ENCODE data around the gene MPPE1.
"Not testable (repeated sequence)": the region's sequence is repeated elsewhere in the genome, so short reads cannot be mapped to it uniquely, and the experiment has no call there.

The MPPE1 gene

DNA sequence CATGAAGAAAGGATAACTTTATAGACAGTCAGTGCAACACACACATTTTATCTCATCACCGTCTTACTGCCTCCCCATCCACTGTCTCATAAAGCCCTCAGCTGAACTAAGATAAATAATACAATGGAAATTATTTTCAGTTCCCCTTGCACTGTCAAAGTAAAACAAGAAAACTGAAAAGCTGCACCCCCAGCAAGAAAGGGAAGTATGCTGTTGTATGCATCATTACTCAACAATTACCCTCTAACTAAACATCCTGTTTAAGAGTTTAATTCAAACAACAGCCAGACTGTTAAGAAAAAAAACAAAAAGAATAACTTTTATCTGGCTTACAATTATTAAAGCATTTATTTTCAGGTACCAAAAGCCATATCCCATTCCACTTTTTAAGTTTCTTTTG is 25.0 kb downstream of the MPPE1 start:
- DNase-seq = no peak

GRCh38 chr18:11882636-11883035 is 25.5 kb downstream of the MPPE1 start:
- DNase-seq = no peak

DNA sequence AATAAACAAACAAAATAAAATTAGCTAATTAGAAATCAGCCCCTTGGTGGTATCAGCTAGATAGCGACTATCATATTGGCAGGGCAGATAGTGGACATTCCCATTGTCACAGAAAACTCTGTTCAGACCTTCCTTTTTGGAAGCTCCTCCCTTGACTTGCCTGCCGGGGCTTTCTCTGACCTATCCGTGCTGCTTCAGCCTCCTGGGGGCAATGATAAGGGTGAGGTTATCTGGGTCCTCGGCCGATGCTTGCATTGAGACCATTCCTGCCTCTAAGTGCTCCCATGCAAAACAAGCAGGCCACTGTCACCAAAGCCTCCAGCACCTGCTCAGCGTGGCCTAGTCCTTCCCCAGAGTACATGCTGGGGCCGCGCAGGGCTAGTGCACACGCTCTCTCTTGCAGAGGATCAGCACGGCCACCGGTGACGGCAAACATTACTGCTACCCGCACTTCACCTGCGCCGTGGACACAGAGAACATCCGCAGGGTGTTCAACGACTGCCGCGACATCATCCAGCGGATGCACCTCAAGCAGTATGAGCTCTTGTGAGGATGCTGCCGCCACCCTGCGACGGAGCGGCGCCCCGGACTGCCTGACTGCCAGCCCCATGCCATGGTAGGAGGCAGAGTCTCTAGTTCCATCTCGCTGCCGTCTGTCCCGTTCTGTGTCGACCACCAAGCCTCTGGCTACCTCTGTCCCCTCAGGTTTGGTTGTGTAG is 27.4 kb downstream of the MPPE1 start:
- no peak for DNase-seq

DNA sequence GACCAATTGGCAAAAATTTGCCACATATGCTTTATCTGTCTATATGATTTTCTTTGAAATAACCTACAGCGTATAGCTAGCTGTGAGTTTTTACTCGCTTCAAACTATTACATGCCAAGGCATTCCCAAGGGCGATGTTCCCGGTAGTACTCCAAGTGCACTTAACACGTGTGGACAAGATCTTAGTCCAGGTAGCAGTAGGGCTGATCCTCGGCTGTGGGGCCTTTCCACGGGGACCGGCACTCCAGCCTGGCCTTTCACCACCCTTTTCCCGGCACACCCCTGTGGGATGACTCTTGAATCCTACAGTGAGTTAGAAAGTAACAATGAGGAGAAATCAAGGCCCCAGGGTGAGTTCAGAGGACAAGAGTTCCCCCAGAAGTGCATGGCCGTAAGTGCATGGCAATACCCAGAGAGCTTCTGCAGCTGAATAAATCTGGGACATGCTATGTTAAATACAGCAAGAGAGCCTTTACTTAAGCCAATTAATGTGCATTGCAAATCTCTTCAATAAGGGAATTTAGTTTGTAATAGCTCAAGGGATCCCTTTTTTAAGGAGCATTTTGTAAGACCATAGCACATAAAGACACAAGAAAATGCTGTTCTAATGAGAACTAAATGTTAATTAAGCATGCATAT is 30.5 kb downstream of the MPPE1 start:
- DNase-seq = no peak

GRCh38 chr18:11874676-11875075 is 33.4 kb downstream of the MPPE1 start:
- DNase-seq = no peak

GRCh38 chr18:11873670-11874340 is 34.3 kb downstream of the MPPE1 start:
- no peak for DNase-seq

GRCh38 chr18:11872479-11873136 is 35.5 kb downstream of the MPPE1 start:
- no peak for DNase-seq

GRCh38 chr18:11871501-11871900 is 36.6 kb downstream of the MPPE1 start:
- DNase-seq = no peak

- DNase-seq = no peak
Observed at GRCh38 chr18:11868230-11868629, 39.9 kb downstream of the MPPE1 start.

- no peak for DNase-seq
Observed at GRCh38 chr18:11866764-11867163, 41.4 kb downstream of the MPPE1 start.

- no peak for DNase-seq
Observed at GRCh38 chr18:11866329-11866728, 41.8 kb downstream of the MPPE1 start.

GRCh38 chr18:11865071-11865470 is 43.0 kb downstream of the MPPE1 start:
- DNase-seq = no peak

GRCh38 chr18:11864471-11864870 is 43.6 kb downstream of the MPPE1 start:
- DNase-seq = no peak

- no peak for DNase-seq
Observed at GRCh38 chr18:11862468-11863137, 45.5 kb downstream of the MPPE1 start.

DNA sequence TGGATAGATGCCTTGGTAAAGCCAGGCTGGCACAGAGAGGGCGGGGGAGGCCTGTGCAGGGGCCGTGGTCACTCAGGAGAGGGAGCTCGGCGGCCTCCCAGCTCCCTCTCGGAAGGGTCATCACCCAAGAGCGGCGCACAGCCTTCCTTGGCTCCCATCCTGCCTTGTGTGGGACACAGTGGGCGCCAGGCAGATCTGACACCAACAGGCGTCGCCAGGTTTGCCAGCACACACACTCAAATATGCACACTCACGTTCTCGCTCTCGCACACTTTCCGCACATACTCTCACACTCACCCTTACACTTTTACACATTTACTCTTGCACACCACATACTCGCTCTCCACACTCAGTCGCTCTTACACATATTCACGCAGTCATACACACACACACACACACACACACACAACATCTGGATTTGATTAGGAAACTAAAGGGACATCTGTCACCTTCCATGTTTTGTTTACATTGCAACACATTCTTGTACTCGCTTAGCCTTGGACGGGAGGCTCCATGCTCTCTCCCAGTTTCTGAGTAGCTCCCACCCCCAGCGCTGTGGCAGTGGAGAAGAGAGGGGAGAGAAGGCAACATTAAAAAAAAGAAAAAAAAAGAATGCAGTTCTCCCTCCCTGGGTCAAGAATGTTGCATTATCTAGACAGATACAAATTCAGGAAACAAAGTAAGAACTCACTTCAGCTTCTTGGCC is 46.4 kb downstream of the MPPE1 start:
- no peak for DNase-seq

GRCh38 chr18:11860594-11861450 is 47.3 kb downstream of the MPPE1 start:
- no peak for DNase-seq

DNA sequence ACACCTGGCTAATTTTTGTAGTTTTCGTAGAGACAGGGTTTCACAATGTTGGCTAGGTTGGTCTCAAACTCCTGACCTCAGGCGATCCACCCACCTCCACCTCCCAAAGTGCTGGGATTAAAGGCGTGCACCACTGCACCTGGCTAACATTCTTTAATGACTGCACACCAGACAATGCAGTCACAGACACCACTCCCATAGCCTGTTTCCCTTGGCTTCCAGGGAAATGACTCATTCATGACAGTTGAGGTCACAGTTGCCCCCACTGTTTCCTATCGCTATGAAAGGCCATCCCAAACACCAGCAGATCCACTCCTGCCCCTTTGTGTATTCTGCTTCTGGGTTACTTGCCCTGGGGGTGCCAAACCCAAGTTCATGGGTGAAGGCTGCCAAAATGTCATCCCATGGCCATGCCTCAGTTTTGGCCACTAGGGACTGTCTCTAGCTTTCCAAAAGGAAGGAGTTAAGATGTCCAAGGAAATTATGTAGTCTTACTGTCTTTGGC is 48.2 kb downstream of the MPPE1 start:
- no peak for DNase-seq

DNA sequence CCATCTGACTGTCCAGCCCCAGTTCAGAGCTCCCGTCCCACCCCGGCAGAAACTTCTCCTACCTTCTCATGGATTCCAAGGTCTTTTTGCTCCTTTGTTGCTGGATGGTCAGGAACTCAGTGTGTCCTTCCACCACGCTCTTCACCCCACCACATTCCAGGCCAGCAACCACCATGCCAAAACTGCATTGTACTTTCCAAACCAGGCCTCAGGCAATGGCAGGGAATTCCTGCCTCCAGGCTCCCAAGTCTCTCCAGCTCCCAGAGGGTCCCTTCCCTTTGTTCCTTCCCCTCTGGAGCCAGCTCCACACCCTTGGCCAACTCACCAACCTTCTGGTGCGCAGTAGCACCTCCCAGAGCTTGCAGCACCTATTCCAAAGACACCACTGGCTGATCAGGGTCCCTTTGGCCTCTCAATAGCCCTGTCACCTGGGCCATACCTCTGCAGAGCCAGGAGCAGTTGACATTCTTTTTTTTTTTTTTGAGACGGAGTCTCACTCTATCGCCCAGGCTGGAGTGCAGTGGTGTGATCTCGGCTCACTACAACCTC is 48.8 kb downstream of the MPPE1 start:
- no peak for DNase-seq

GRCh38 chr18:11857177-11857887 is 50.8 kb downstream of the MPPE1 start:
- no peak for DNase-seq

- DNase-seq = not testable (repeated sequence)
Observed at GRCh38 chr18:11854554-11854953, 53.6 kb downstream of the MPPE1 start.

All from femur (tissue), 1 donor.